Ishikawa (cell line): ENCODE data around the gene DHRSX.

Experiments used
- RAD21 ChIP-seq: IDR thresholded peaks from 2 replicates; pipeline ENCODE4 v1.6.1; 2012; ENCODE audit warnings: low read depth
- REST ChIP-seq: IDR thresholded peaks from 2 replicates; pipeline ENCODE4 v1.6.1; 2012; ENCODE audit warnings: low read depth, mild to moderate bottlenecking
- TAF1 ChIP-seq: IDR thresholded peaks from 2 replicates; pipeline ENCODE4 v1.6.1; 2012; ENCODE audit warnings: low read depth, mild to moderate bottlenecking
- TCF12 ChIP-seq: IDR thresholded peaks from 2 replicates; pipeline ENCODE4 v1.6.1; 2012; ENCODE audit warnings: low read depth

- TF ChIP-seq REST: no peak
- no peak for TF ChIP-seq TAF1
- TF ChIP-seq TCF12: no peak
- TF ChIP-seq RAD21: no peak
Measured at GRCh38 chrX:2383735-2384134, 117.0 kb downstream of the DHRSX start.
